Keratinocyte (primary cell): Measurements from ENCODE around the gene HNF4A. TPM values are rescaled to one million over a fixed set of nuclear protein-coding genes. Genes with fewer than 3 reads are reported as not detected.

Experiments used
- DNase-seq: peaks from one replicate; pipeline ENCODE4 v3.0.0-alpha.2; 2011; ENCODE audit warnings: low read depth, missing footprints, low spot score
- FAIRE-seq: peaks from 2 replicates; lab custom pipeline; 2011; peaks lifted over from hg19 to GRCh38; lab: Jason Lieb, UNC
- H2AFZ ChIP-seq: 2 replicates; pipeline ENCODE4 v1.6.0; 2012; ENCODE audit warnings: low read length, control low read depth, inconsistent platforms; ENCODE audit not compliant: control insufficient read depth
- H3K27ac ChIP-seq: 2 replicates; pipeline ENCODE4 v1.5.1; 2011; ENCODE audit warnings: low read length; ENCODE audit not compliant: control insufficient read depth, insufficient read depth
- H3K27me3 ChIP-seq: 3 replicates; pipeline ENCODE4 v1.6.0; 2011; ENCODE audit warnings: low read length; ENCODE audit not compliant: control insufficient read depth, insufficient read depth; ENCODE audit errors: extremely low read depth
- H3K36me3 ChIP-seq, 2 experiments: 2 replicates in 1 of 2; 3 replicates in 1 of 2; pipeline ENCODE4 v1.5.1; 2011; ENCODE audit warnings: low read length in 2 of 2, mild to moderate bottlenecking in 1 of 2; ENCODE audit not compliant: control insufficient read depth in 2 of 2, insufficient read depth in 2 of 2; ENCODE audit errors: extremely low read depth in 1 of 2
- H3K4me1 ChIP-seq: 3 replicates; pipeline ENCODE4 v1.5.1; 2011; ENCODE audit warnings: low read length; ENCODE audit not compliant: control insufficient read depth, insufficient read depth; ENCODE audit errors: extremely low read depth
- H3K4me2 ChIP-seq: 3 replicates; pipeline ENCODE4 v1.6.0; 2011; ENCODE audit warnings: low read depth, low read length; ENCODE audit not compliant: control insufficient read depth, insufficient read depth; ENCODE audit errors: extremely low read depth
- H3K4me3 ChIP-seq, 3 experiments: fragments of 200-600 bp in 1 of 3; sonication (generic) in 1 of 3; 2 replicates in 2 of 3; 3 replicates in 1 of 3; pipeline ENCODE4 v1.5.1; 2011 to 2016; ENCODE audit warnings: low read length in 3 of 3, mild to moderate bottlenecking in 3 of 3, control low read depth in 2 of 3, inconsistent platforms in 1 of 3, low read depth in 1 of 3, mixed read lengths in 1 of 3, mixed run types in 1 of 3, moderate library complexity in 1 of 3; ENCODE audit not compliant: control insufficient read depth in 2 of 3, insufficient read depth in 2 of 3; ENCODE audit errors: extremely low read depth in 1 of 3
- H3K79me2 ChIP-seq: 2 replicates; pipeline ENCODE4 v1.6.0; 2012; ENCODE audit warnings: low read length; ENCODE audit not compliant: control insufficient read depth, insufficient read depth
- H3K9ac ChIP-seq: 3 replicates; pipeline ENCODE4 v1.6.0; 2011; ENCODE audit warnings: low read length; ENCODE audit not compliant: control insufficient read depth, insufficient read depth; ENCODE audit errors: extremely low read depth
- H3K9me1 ChIP-seq: 3 replicates; pipeline ENCODE4 v1.6.0; 2011; ENCODE audit warnings: low read length; ENCODE audit not compliant: control insufficient read depth, insufficient read depth; ENCODE audit errors: extremely low read depth
- H3K9me3 ChIP-seq: 2 replicates; pipeline ENCODE4 v1.5.1; 2012; ENCODE audit warnings: low read depth, low read length; ENCODE audit not compliant: control insufficient read depth
- H4K20me1 ChIP-seq: 3 replicates; pipeline ENCODE4 v1.6.0; 2011; ENCODE audit warnings: low read length; ENCODE audit not compliant: control insufficient read depth, insufficient read depth; ENCODE audit errors: extremely low read depth
- CTCF ChIP-seq, 3 experiments: IDR thresholded peaks in 1 of 3; conservative IDR thresholded peaks in 1 of 3; optimal IDR thresholded peaks in 1 of 3; 2 replicates in 2 of 3; 3 replicates in 1 of 3; pipeline versions ENCODE3 to v1.5.1; 2011; ENCODE audit warnings: low read length in 3 of 3, mild to moderate bottlenecking in 3 of 3, moderate library complexity in 2 of 3, control low read depth in 1 of 3, inconsistent platforms in 1 of 3; ENCODE audit not compliant: insufficient read depth in 2 of 3; ENCODE audit errors: extremely low read depth in 1 of 3
- EZH2 ChIP-seq: IDR thresholded peaks from one replicate; pipeline ENCODE4 v1.6.1; 2012; ENCODE audit warnings: inconsistent platforms, mild to moderate bottlenecking, low read length, moderate library complexity
- dilution Hi-C: fragments of 300-500 bp; cut with MboI; formaldehyde crosslinking; loops from one replicate; pipeline ENCODE4 v1.7.0; 2020; ENCODE audit warnings: low sequenced_read_pairs; ENCODE audit not compliant: extremely low pct_ligation_motif_present
- polyA plus RNA-seq, 5 experiments: library from polyadenylated mRNA; depleted of rRNA in 3 of 5; stranded (reverse) in 3 of 5; stranded (forward) in 1 of 5; unstranded in 1 of 5; fragments of >200 nt; gene quantifications; 1 replicate in 1 of 5; 2 replicates in 3 of 5; 3 replicates in 1 of 5; pipeline versions ENCODE4 v1.2.1 to v1.2.3, GENCODE V29; 2011 to 2012; ENCODE audit warnings: missing spikeins in 2 of 5, low read depth in 1 of 5, low replicate concordance in 1 of 5

Gene HNF4A
- polyA plus RNA-seq, 1 donor (not counting 4 experiments of a cell fraction or from before 2014, with no cell fraction given), result not detected

- no peak for FAIRE-seq
- no peak for DNase-seq
- no peak overlapping the region for H3K9ac ChIP-seq
- no peaks in the 10 kb centered on the region for H3K9me1 ChIP-seq
- no peak overlapping the region for H3K27ac ChIP-seq
- no peaks in the 10 kb centered on the region for H3K9me3 ChIP-seq
- H3K36me3 ChIP-seq, result no peaks in the 10 kb centered on the region
- TF ChIP-seq CTCF (optimal IDR thresholded peaks at IDR 0.05 in 1 of 3, IDR thresholded peaks at IDR 0.05 in 1 of 3, conservative IDR thresholded peaks at IDR 0.05 in 1 of 3; ENCODE audit: extremely low read depth in 1 of 3, insufficient read depth in 2 of 3, low read length in 3 of 3) (no peak), EZH2 (no peak)
- no peaks in the 10 kb centered on the region for H3K79me2 ChIP-seq
- H3K4me3 ChIP-seq, result no peak overlapping the region
- H3K4me2 ChIP-seq, result no peak overlapping the region
- no peak overlapping the region for H2AFZ ChIP-seq
- H3K27me3 ChIP-seq, result peaks cover 2% of the 10 kb centered on the region
- no peaks in the 10 kb centered on the region for H3K4me1 ChIP-seq
- dilution Hi-C loops, result no loop called here
- no peaks in the 10 kb centered on the region for H4K20me1 ChIP-seq
These were observed 83.8 kb downstream of the HNF4A start for GRCh38 chr20:44439318-44439717.

GRCh38 chr20:44442298-44443070 is 87.0 kb downstream of the HNF4A start:
- Histone ChIP-seq H3K27me3 (no peaks in the 10 kb centered on the region), H3K36me3 (no peaks in the 10 kb centered on the region), H3K4me1 (no peaks in the 10 kb centered on the region), H3K9ac (no peak overlapping the region), H3K79me2 (no peaks in the 10 kb centered on the region), H4K20me1 (no peaks in the 10 kb centered on the region), H3K9me1 (no peaks in the 10 kb centered on the region), H3K9me3 (no peaks in the 10 kb centered on the region), H2AFZ (no peak overlapping the region), H3K4me2 (no peak overlapping the region), H3K4me3 (no peak overlapping the region), H3K27ac (no peak overlapping the region)
- DNase-seq (no peak), FAIRE-seq (no peak)
- dilution Hi-C loops, result no loop called here
- no peak for TF ChIP-seq CTCF (optimal IDR thresholded peaks at IDR 0.05 in 1 of 3, IDR thresholded peaks at IDR 0.05 in 1 of 3, conservative IDR thresholded peaks at IDR 0.05 in 1 of 3; ENCODE audit: extremely low read depth in 1 of 3, insufficient read depth in 2 of 3, low read length in 3 of 3)
- no peak for TF ChIP-seq EZH2
